ENCODE results near the gene ZSWIM3.

GRCh38 chr20:45853484-45853883 lies 3.9 kb upstream of the ZSWIM3 start:
- TF ChIP-seq, protein P1, sequence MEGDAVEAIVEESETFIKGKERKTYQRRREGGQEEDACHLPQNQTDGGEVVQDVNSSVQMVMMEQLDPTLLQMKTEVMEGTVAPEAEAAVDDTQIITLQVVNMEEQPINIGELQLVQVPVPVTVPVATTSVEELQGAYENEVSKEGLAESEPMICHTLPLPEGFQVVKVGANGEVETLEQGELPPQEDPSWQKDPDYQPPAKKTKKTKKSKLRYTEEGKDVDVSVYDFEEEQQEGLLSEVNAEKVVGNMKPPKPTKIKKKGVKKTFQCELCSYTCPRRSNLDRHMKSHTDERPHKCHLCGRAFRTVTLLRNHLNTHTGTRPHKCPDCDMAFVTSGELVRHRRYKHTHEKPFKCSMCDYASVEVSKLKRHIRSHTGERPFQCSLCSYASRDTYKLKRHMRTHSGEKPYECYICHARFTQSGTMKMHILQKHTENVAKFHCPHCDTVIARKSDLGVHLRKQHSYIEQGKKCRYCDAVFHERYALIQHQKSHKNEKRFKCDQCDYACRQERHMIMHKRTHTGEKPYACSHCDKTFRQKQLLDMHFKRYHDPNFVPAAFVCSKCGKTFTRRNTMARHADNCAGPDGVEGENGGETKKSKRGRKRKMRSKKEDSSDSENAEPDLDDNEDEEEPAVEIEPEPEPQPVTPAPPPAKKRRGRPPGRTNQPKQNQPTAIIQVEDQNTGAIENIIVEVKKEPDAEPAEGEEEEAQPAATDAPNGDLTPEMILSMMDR (IDR thresholded peaks at IDR 0.05): no peak
- no peak for TF ChIP-seq POLR2AphosphoS5 (IDR thresholded peaks at IDR 0.05)

Data from esophagus muscularis mucosa (tissue), 3 donors.